ENCODE data around the gene ANKRD66.

DNA sequence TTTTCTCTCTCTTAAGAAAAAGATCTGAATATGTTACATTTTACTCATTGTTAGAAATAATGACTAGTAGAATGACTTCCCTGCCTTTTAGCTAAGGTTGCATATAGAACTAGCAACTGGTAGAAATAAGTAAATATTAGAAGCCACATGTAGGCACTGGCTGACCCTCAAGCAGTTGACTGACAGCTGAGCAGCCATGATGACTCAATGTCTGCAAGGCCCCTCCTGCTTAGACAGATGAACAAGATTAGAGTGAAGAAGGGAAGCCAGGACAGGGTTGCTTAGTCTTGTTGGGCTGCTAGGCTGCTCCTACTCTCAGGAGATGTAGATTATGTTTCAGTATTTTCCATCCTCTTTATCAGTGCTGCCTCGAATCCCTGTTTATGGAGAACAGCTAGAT is 52.9 kb downstream of the ANKRD66 start:
- TF ChIP-seq, protein P1, sequence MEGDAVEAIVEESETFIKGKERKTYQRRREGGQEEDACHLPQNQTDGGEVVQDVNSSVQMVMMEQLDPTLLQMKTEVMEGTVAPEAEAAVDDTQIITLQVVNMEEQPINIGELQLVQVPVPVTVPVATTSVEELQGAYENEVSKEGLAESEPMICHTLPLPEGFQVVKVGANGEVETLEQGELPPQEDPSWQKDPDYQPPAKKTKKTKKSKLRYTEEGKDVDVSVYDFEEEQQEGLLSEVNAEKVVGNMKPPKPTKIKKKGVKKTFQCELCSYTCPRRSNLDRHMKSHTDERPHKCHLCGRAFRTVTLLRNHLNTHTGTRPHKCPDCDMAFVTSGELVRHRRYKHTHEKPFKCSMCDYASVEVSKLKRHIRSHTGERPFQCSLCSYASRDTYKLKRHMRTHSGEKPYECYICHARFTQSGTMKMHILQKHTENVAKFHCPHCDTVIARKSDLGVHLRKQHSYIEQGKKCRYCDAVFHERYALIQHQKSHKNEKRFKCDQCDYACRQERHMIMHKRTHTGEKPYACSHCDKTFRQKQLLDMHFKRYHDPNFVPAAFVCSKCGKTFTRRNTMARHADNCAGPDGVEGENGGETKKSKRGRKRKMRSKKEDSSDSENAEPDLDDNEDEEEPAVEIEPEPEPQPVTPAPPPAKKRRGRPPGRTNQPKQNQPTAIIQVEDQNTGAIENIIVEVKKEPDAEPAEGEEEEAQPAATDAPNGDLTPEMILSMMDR (IDR thresholded peaks at IDR 0.05 in 2 of 3, conservative IDR thresholded peaks at IDR 0.05 in 1 of 3; ENCODE audit: borderline replicate concordance in 1 of 3, insufficient read depth in 1 of 3, low read depth in 2 of 3, low read length in 2 of 3), result no peak
- no peak for TF ChIP-seq TCF7L2 (IDR thresholded peaks at IDR 0.05; ENCODE audit: borderline replicate concordance, extremely low read depth, insufficient read depth, insufficient read length)
- no peak for TF ChIP-seq EZH2phosphoT487 (IDR thresholded peaks at IDR 0.05; ENCODE audit: borderline replicate concordance)
- no peak for TF ChIP-seq ELF1 (IDR thresholded peaks at IDR 0.05; ENCODE audit: borderline replicate concordance, low read depth)
- no peak for TF ChIP-seq POLR2A (IDR thresholded peaks at IDR 0.05; ENCODE audit: borderline replicate concordance, extremely low read depth, insufficient read depth, insufficient read length)
- TF ChIP-seq, protein P2, sequence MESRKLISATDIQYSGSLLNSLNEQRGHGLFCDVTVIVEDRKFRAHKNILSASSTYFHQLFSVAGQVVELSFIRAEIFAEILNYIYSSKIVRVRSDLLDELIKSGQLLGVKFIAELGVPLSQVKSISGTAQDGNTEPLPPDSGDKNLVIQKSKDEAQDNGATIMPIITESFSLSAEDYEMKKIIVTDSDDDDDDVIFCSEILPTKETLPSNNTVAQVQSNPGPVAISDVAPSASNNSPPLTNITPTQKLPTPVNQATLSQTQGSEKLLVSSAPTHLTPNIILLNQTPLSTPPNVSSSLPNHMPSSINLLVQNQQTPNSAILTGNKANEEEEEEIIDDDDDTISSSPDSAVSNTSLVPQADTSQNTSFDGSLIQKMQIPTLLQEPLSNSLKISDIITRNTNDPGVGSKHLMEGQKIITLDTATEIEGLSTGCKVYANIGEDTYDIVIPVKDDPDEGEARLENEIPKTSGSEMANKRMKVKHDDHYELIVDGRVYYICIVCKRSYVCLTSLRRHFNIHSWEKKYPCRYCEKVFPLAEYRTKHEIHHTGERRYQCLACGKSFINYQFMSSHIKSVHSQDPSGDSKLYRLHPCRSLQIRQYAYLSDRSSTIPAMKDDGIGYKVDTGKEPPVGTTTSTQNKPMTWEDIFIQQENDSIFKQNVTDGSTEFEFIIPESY (IDR thresholded peaks at IDR 0.05; ENCODE audit: extremely low read depth, insufficient replicate concordance, low read length), result no peak
- TF ChIP-seq SIN3A (IDR thresholded peaks at IDR 0.05; ENCODE audit: low read depth), result no peak
- TF ChIP-seq RAD21 (IDR thresholded peaks at IDR 0.05; ENCODE audit: low read depth), result no peak
- no peak for TF ChIP-seq SP1 (IDR thresholded peaks at IDR 0.05; ENCODE audit: low read depth)
- no peak for TF ChIP-seq ZNF274 (IDR thresholded peaks at IDR 0.05; ENCODE audit: low read depth, low read length)
- TF ChIP-seq FOSL1 (IDR thresholded peaks at IDR 0.05; ENCODE audit: low read depth), result no peak
- TF ChIP-seq, protein P3, sequence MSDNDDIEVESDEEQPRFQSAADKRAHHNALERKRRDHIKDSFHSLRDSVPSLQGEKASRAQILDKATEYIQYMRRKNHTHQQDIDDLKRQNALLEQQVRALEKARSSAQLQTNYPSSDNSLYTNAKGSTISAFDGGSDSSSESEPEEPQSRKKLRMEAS (IDR thresholded peaks at IDR 0.05), result no peak
